CD4-positive, alpha-beta T cell treated with Interleukin-15 for 4 hours (primary cell): ENCODE results near the gene TNFRSF19.
"Not testable (repeated sequence)": the region's sequence is repeated elsewhere in the genome, so short reads cannot be mapped to it uniquely, and the experiment has no call there.

Experiments used
- DNase-seq: peaks from one replicate; pipeline ENCODE4 v3.0.0-alpha.2; 2020; ENCODE audit warnings: low spot score

TNFRSF19 gene

GRCh38 chr13:23570099-23570920, at the start of gene TNFRSF19:
Gene TNFRSF19, plus strand, starts transcription at chr13:23570412. Its CDS starts 19,772 bp downstream, at chr13:23590184.
- no peak for DNase-seq

- DNase-seq = not testable (repeated sequence)
Measured at GRCh38 chr13:23529926-23530325, 40.3 kb upstream of the TNFRSF19 start.

GRCh38 chr13:23531446-23531845, 38.8 kb upstream of the TNFRSF19 start:
- no peak for DNase-seq

GRCh38 chr13:23534090-23534489, 36.1 kb upstream of the TNFRSF19 start:
- DNase-seq = no peak

GRCh38 chr13:23541221-23541824, 28.9 kb upstream of the TNFRSF19 start:
- DNase-seq = no peak

GRCh38 chr13:23544668-23545067, 25.5 kb upstream of the TNFRSF19 start:
- no peak for DNase-seq

GRCh38 chr13:23547000-23547590, 23.1 kb upstream of the TNFRSF19 start:
- no peak for DNase-seq

- no peak for DNase-seq
Measured at GRCh38 chr13:23549724-23550123, 20.5 kb upstream of the TNFRSF19 start.

- no peak for DNase-seq
Measured at GRCh38 chr13:23550163-23550562, 20.0 kb upstream of the TNFRSF19 start.

- DNase-seq = no peak
Measured at GRCh38 chr13:23551213-23552008, 18.8 kb upstream of the TNFRSF19 start.

- DNase-seq = no peak
Measured at GRCh38 chr13:23552171-23552570, 18.0 kb upstream of the TNFRSF19 start.

- DNase-seq = no peak
Measured at GRCh38 chr13:23552661-23553060, 17.6 kb upstream of the TNFRSF19 start.

- DNase-seq = no peak
Measured at GRCh38 chr13:23554000-23554399, 16.2 kb upstream of the TNFRSF19 start.

- DNase-seq = no peak
Measured at GRCh38 chr13:23557043-23557442, 13.2 kb upstream of the TNFRSF19 start.

GRCh38 chr13:23557733-23558132, 12.5 kb upstream of the TNFRSF19 start:
- no peak for DNase-seq

- DNase-seq = no peak
Measured at GRCh38 chr13:23558675-23559536, 11.3 kb upstream of the TNFRSF19 start.

GRCh38 chr13:23560571-23561089, 9.6 kb upstream of the TNFRSF19 start:
- DNase-seq = no peak

- DNase-seq = no peak
Measured at GRCh38 chr13:23561261-23561660, 9.0 kb upstream of the TNFRSF19 start.

GRCh38 chr13:23563085-23563845, 6.9 kb upstream of the TNFRSF19 start:
- no peak for DNase-seq

GRCh38 chr13:23567906-23568460, 2.2 kb upstream of the TNFRSF19 start:
- no peak for DNase-seq
